ENCODE results near the gene RPP25. TPM values are rescaled to one million over a fixed set of nuclear protein-coding genes. Genes with fewer than 3 reads are reported as not detected.

Gene RPP25
- total and polyA plus RNA-seq, 2 of the 13 experiments (the other 11 are each of a cell fraction or from before 2014, with no cell fraction given), result 0.05 to 0.11 TPM

DNA sequence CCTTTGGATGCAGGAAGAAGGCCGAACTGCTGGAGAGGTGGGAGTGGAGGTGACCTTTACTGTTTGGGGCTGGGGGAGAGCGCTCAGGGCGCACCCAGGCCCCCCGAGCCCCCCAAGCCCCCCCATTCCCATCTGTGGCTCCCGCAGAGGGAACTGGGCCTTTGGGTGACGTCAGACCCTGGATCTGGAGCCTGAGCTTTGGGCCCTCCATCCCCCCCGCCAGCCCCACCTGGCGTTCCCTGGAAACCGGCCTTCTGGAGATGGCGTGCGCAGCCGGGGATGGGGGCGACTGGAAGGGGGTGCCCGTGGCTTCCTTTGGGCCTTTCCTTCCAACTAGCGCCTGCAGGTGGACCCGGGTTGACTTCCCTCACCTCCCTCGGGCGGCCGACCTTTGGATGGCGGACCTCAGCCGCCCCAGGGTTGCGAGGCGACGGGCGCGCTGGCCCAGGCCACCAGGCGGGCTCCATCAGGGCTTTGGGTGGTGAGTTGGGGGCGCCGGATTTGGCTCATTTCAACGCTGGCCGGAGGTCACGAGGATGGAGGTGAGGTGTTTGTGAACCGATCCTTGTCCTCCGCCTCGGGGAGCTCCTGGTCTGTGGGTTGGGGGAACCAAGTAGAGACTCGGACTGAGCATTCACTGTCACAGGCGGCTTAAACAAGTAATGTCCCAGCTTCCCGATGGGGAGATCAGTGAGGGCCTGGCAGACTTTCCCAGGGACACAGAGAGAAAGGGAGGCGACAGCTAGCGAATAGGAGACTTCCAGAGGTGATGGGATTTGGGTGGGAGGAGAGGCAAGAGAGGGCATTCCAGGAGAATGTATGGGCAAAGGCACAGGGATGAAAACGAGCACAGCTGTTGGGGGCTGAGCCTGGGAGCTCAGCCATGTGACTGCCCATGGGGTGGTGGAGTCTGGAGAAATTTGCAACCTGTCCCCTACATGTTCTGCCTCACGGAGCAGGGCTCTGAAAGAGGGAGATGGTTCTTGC lies 39.5 kb upstream of the RPP25 start (continued):
- TF ChIP-seq, protein P1, sequence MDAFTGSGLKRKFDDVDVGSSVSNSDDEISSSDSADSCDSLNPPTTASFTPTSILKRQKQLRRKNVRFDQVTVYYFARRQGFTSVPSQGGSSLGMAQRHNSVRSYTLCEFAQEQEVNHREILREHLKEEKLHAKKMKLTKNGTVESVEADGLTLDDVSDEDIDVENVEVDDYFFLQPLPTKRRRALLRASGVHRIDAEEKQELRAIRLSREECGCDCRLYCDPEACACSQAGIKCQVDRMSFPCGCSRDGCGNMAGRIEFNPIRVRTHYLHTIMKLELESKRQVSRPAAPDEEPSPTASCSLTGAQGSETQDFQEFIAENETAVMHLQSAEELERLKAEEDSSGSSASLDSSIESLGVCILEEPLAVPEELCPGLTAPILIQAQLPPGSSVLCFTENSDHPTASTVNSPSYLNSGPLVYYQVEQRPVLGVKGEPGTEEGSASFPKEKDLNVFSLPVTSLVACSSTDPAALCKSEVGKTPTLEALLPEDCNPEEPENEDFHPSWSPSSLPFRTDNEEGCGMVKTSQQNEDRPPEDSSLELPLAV (CRISPR knock-in tag; conservative IDR thresholded peaks at IDR 0.05; ENCODE audit: low read depth), result no peak
- TF ChIP-seq TBX2 (CRISPR knock-in tag; IDR thresholded peaks at IDR 0.05; ENCODE audit: borderline replicate concordance) (no peak), SNAPC2 (CRISPR knock-in tag; IDR thresholded peaks at IDR 0.05) (no peak), ZMYM3 (CRISPR knock-in tag; IDR thresholded peaks at IDR 0.05) (peak; percentile 31; the same call in 1 of the 2 replicates), ATM (IDR thresholded peaks at IDR 0.05; ENCODE audit: borderline replicate concordance) (no peak), ELF1 (CRISPR knock-in tag; IDR thresholded peaks at IDR 0.05) (no peak), ZNF781 (CRISPR knock-in tag; IDR thresholded peaks at IDR 0.05; ENCODE audit: borderline replicate concordance, not compliant biosample characterization) (peak; percentile 46), FOXM1 (CRISPR knock-in tag; IDR thresholded peaks at IDR 0.05) (no peak), RXRB (CRISPR knock-in tag; IDR thresholded peaks at IDR 0.05; ENCODE audit: borderline replicate concordance) (no peak)
- TF ChIP-seq, protein P2, sequence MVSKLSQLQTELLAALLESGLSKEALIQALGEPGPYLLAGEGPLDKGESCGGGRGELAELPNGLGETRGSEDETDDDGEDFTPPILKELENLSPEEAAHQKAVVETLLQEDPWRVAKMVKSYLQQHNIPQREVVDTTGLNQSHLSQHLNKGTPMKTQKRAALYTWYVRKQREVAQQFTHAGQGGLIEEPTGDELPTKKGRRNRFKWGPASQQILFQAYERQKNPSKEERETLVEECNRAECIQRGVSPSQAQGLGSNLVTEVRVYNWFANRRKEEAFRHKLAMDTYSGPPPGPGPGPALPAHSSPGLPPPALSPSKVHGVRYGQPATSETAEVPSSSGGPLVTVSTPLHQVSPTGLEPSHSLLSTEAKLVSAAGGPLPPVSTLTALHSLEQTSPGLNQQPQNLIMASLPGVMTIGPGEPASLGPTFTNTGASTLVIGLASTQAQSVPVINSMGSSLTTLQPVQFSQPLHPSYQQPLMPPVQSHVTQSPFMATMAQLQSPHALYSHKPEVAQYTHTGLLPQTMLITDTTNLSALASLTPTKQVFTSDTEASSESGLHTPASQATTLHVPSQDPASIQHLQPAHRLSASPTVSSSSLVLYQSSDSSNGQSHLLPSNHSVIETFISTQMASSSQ (IDR thresholded peaks at IDR 0.05; ENCODE audit: low read depth), result no peak
- TF ChIP-seq, protein P2 (CRISPR knock-in tag; IDR thresholded peaks at IDR 0.05; ENCODE audit: borderline replicate concordance), result no peak
- TF ChIP-seq, protein P3, sequence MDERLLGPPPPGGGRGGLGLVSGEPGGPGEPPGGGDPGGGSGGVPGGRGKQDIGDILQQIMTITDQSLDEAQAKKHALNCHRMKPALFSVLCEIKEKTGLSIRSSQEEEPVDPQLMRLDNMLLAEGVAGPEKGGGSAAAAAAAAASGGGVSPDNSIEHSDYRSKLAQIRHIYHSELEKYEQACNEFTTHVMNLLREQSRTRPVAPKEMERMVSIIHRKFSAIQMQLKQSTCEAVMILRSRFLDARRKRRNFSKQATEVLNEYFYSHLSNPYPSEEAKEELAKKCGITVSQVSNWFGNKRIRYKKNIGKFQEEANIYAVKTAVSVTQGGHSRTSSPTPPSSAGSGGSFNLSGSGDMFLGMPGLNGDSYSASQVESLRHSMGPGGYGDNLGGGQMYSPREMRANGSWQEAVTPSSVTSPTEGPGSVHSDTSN (CRISPR knock-in tag; IDR thresholded peaks at IDR 0.05), result no peak
- TF ChIP-seq, protein P4, sequence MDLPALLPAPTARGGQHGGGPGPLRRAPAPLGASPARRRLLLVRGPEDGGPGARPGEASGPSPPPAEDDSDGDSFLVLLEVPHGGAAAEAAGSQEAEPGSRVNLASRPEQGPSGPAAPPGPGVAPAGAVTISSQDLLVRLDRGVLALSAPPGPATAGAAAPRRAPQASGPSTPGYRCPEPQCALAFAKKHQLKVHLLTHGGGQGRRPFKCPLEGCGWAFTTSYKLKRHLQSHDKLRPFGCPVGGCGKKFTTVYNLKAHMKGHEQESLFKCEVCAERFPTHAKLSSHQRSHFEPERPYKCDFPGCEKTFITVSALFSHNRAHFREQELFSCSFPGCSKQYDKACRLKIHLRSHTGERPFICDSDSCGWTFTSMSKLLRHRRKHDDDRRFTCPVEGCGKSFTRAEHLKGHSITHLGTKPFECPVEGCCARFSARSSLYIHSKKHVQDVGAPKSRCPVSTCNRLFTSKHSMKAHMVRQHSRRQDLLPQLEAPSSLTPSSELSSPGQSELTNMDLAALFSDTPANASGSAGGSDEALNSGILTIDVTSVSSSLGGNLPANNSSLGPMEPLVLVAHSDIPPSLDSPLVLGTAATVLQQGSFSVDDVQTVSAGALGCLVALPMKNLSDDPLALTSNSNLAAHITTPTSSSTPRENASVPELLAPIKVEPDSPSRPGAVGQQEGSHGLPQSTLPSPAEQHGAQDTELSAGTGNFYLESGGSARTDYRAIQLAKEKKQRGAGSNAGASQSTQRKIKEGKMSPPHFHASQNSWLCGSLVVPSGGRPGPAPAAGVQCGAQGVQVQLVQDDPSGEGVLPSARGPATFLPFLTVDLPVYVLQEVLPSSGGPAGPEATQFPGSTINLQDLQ (CRISPR knock-in tag; IDR thresholded peaks at IDR 0.05), result no peak
- TF ChIP-seq, protein P5, sequence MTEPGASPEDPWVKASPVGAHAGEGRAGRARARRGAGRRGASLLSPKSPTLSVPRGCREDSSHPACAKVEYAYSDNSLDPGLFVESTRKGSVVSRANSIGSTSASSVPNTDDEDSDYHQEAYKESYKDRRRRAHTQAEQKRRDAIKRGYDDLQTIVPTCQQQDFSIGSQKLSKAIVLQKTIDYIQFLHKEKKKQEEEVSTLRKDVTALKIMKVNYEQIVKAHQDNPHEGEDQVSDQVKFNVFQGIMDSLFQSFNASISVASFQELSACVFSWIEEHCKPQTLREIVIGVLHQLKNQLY (CRISPR knock-in tag; IDR thresholded peaks at IDR 0.05), result no peak

Data from HepG2 (cell line).